Kidney (tissue), 14 donors: ENCODE measurements around the gene PPIE. TPM values are rescaled to one million over a fixed set of nuclear protein-coding genes. Genes with fewer than 3 reads are reported as not detected.
A peak's percentile ranks its signal among the peaks of the same experiment; 100 is the strongest.

Experiments
- DNase-seq, 5 donors: peaks; one replicate each; pipeline ENCODE4 v3.0.0-alpha.2; 2013 to 2020
- FAIRE-seq: peaks from 2 replicates; lab custom pipeline; 2012; peaks lifted over from hg19 to GRCh38; lab: Jason Lieb, UNC
- H3K27ac ChIP-seq, 2 donors: one replicate each; pipeline ENCODE4 v1.7.0; 2013; ENCODE audit warnings: low read depth in 2 of 2, low read length in 2 of 2, inconsistent platforms in 1 of 2
- H3K27me3 ChIP-seq: one replicate; pipeline ENCODE4 v1.7.1; 2013; ENCODE audit warnings: low read length, inconsistent platforms; ENCODE audit not compliant: control insufficient read depth, insufficient read depth
- H3K36me3 ChIP-seq, 3 donors: one replicate each; pipeline versions ENCODE4 v1.7.0 to v1.7.1; 2013; ENCODE audit warnings: low read length in 3 of 3, control low read depth in 1 of 3, inconsistent platforms in 1 of 3; ENCODE audit not compliant: insufficient read depth in 3 of 3, control insufficient read depth in 2 of 3
- H3K4me1 ChIP-seq, 3 donors: one replicate each; pipeline versions ENCODE4 v1.7.0 to v1.7.1; 2013; ENCODE audit warnings: low read length in 3 of 3, inconsistent platforms in 1 of 3, low read depth in 1 of 3; ENCODE audit not compliant: control insufficient read depth in 2 of 3, insufficient read depth in 2 of 3
- H3K4me3 ChIP-seq, 3 donors: one replicate each; pipeline versions ENCODE4 v1.7.0 to v1.8.1; 2013; ENCODE audit warnings: low read length in 3 of 3, control low read depth in 1 of 3, inconsistent platforms in 1 of 3
- H3K9ac ChIP-seq, 3 donors: one replicate each; pipeline versions ENCODE4 v1.7.0 to v1.7.1; 2013; ENCODE audit warnings: low read length in 3 of 3, control low read depth in 1 of 3, inconsistent platforms in 1 of 3
- H3K9me3 ChIP-seq, 3 donors: one replicate each; pipeline versions ENCODE4 v1.7.0 to v1.7.1; 2013; ENCODE audit warnings: low read length in 3 of 3, control low read depth in 1 of 3, inconsistent platforms in 1 of 3; ENCODE audit not compliant: control insufficient read depth in 2 of 3, insufficient read depth in 1 of 3
- intact Hi-C: fragments of 100-400 bp; cut with DNase I; formaldehyde crosslinking; loops from one replicate; pipeline ENCODE4 v1.11.1; 2022
- polyA plus RNA-seq: library from polyadenylated mRNA; stranded (reverse); fragments of 350-450 nt; fragmentation: Illumina TruSeq; extraction: RNeasy Lipid Tissue Mini Kit (QIAGEN cat#74804); gene quantifications from one replicate; pipeline ENCODE4 v1.2.3, GENCODE V29; 2014; ENCODE audit warnings: low read depth, low replicate concordance; ENCODE audit not compliant: insufficient read depth
- total RNA-seq: library from RNA; stranded (reverse); fragmentation: NEBNext Ultra II Directional; extraction: Animal tissue kit (Norgen Biotek cat#: 25700); gene quantifications from one replicate; pipeline ENCODE4 v1.2.1, GENCODE V29; 2021
- TF ChIP-seq, protein P1 (sequence below): IDR thresholded peaks from 3 replicates; pipeline ENCODE4 v1.5.1; 2012; ENCODE audit warnings: mild to moderate bottlenecking, moderate library complexity, borderline replicate concordance; ENCODE audit not compliant: insufficient read depth; ENCODE audit errors: extremely low read depth
- donor health status: control.
- donor health status: control.
- donor health status: control.
- donor health status: control.
- donor health status: control.
- donor health status: DM: yes; HTN: yes; CAD: no.
- donor health status: Normal renal cell carcinoma (clear cell type).

PPIE gene
- total and polyA plus RNA-seq, 2 donors from 2014 or later, result 52.0 to 58.6 TPM

- Histone ChIP-seq H3K27ac (no peak overlapping the region), H3K9ac (no peak overlapping the region), H3K9me3 (no peaks in the 10 kb centered on the region), H3K4me1 (peaks cover 0 to 11% (median 0%) of the 10 kb centered on the region in 3 donors), H3K36me3 (no peaks in the 10 kb centered on the region), H3K4me3 (peak overlapping the region in 1 of 3 donors; percentile 30), H3K27me3 (no peaks in the 10 kb centered on the region)
- intact Hi-C loops, result no loop called here
- no peak for FAIRE-seq
- TF ChIP-seq, protein P1, sequence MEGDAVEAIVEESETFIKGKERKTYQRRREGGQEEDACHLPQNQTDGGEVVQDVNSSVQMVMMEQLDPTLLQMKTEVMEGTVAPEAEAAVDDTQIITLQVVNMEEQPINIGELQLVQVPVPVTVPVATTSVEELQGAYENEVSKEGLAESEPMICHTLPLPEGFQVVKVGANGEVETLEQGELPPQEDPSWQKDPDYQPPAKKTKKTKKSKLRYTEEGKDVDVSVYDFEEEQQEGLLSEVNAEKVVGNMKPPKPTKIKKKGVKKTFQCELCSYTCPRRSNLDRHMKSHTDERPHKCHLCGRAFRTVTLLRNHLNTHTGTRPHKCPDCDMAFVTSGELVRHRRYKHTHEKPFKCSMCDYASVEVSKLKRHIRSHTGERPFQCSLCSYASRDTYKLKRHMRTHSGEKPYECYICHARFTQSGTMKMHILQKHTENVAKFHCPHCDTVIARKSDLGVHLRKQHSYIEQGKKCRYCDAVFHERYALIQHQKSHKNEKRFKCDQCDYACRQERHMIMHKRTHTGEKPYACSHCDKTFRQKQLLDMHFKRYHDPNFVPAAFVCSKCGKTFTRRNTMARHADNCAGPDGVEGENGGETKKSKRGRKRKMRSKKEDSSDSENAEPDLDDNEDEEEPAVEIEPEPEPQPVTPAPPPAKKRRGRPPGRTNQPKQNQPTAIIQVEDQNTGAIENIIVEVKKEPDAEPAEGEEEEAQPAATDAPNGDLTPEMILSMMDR, result no peak
- DNase-seq, result peak in 4 of 5 donors; percentile 30 to 64 (median 50)
These were observed 37.6 kb upstream of the PPIE start for GRCh38 chr1:39701049-39701439.

DNA sequence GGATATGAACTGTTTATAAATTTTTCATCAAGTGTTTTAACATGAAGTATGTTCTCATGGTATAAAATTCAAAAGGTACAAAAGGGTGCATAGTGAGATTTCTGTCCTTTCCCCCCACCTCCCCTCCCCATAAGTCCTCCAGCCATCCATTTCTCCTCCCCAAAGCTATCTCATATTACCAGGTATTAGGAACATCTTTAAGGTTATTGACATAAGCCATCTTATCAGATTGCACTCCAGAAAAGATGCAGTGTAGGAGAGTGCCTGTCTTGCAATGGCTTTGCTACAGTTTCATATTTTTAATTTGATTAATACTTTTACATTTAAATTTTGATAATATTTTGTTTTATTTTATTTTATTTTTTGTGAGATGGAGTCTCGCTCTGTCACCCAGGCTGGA lies 33.9 kb upstream of the PPIE start:
- H3K27ac ChIP-seq, result no peak overlapping the region
- DNase-seq (no peak), FAIRE-seq (no peak)
- no peak overlapping the region for H3K4me3 ChIP-seq
- peaks cover 0 to 11% (median 0%) of the 10 kb centered on the region in 3 donors for H3K4me1 ChIP-seq
- intact Hi-C loops, result no loop called here
- no peak overlapping the region for H3K9ac ChIP-seq
- H3K27me3 ChIP-seq, result peaks cover 2% of the 10 kb centered on the region
- TF ChIP-seq, protein P1, result no peak
- H3K9me3 ChIP-seq, result no peaks in the 10 kb centered on the region
- no peaks in the 10 kb centered on the region for H3K36me3 ChIP-seq

GRCh38 chr1:39707506-39707905 lies 31.2 kb upstream of the PPIE start:
- DNase-seq (no peak), FAIRE-seq (no peak)
- Histone ChIP-seq H3K4me3 (no peak overlapping the region), H3K27me3 (peaks cover 2% of the 10 kb centered on the region), H3K4me1 (no peaks in the 10 kb centered on the region), H3K36me3 (no peaks in the 10 kb centered on the region), H3K27ac (no peak overlapping the region), H3K9ac (no peak overlapping the region), H3K9me3 (no peaks in the 10 kb centered on the region)
- intact Hi-C loops, result no loop called here
- TF ChIP-seq, protein P1, result no peak
